Endothelial cell of umbilical vein (primary cell): Measurements from ENCODE around the gene ZFYVE28. TPM values are rescaled to one million over a fixed set of nuclear protein-coding genes. Genes with fewer than 3 reads are reported as not detected.

Experiments used
- BruUV-seq: library from RNA; stranded (reverse); fragments of 400-500 nt; replicated peaks from 2 replicates; lab custom pipeline; 2021; lab: Mats Ljungman, UMichigan
- CTCF ChIA-PET: fragments of 300-600, 350-600 bp; sonication (Branson Sonifier 250); formaldehyde crosslinking; loops from one replicate; lab custom pipeline; 2021; ENCODE audit warnings: antibody characterized with exemption, inconsistent platforms; lab: Charles Lee
- POLR2A ChIA-PET: fragments of 300-600, 350-600 bp; sonication (Branson Sonifier 250); formaldehyde crosslinking; loops from one replicate; lab custom pipeline; 2021; ENCODE audit warnings: antibody characterized with exemption, inconsistent platforms; lab: Charles Lee
- DNase-seq: peaks from one replicate; pipeline ENCODE4 v3.0.0-alpha.2; 2011; ENCODE audit warnings: low read depth, low spot score
- FAIRE-seq: peaks from 2 replicates; lab custom pipeline; 2011; peaks lifted over from hg19 to GRCh38; lab: Jason Lieb, UNC
- H2AFZ ChIP-seq: 2 replicates; pipeline ENCODE4 v1.6.0; 2012; ENCODE audit warnings: low read depth, low read length, control low read depth, inconsistent platforms
- H3K27ac ChIP-seq: 2 replicates; pipeline ENCODE4 v1.5.1; 2011; ENCODE audit warnings: low read depth, mild to moderate bottlenecking, control low read depth, low read length, moderate library complexity; ENCODE audit not compliant: insufficient read depth
- H3K27me3 ChIP-seq, 2 experiments: 2 replicates each; pipeline versions ENCODE4 v1.6.0 to v1.6.1; 2011; ENCODE audit warnings: low read length in 2 of 2, mixed read lengths in 1 of 2; ENCODE audit not compliant: control insufficient read depth in 2 of 2, insufficient read depth in 2 of 2
- H3K36me3 ChIP-seq, 2 experiments: 2 replicates in 1 of 2; 3 replicates in 1 of 2; pipeline ENCODE4 v1.5.1; 2011; ENCODE audit warnings: low read length in 2 of 2, mild to moderate bottlenecking in 1 of 2, moderate library complexity in 1 of 2; ENCODE audit not compliant: control insufficient read depth in 2 of 2, insufficient read depth in 2 of 2; ENCODE audit errors: extremely low read depth in 1 of 2
- H3K4me1 ChIP-seq: 3 replicates; pipeline ENCODE4 v1.5.1; 2011; ENCODE audit warnings: mild to moderate bottlenecking, low read length; ENCODE audit not compliant: control insufficient read depth, insufficient read depth; ENCODE audit errors: extremely low read depth
- H3K4me2 ChIP-seq: 2 replicates; pipeline ENCODE4 v1.6.1; 2011; ENCODE audit warnings: low read length, control low read depth, mixed read lengths; ENCODE audit not compliant: insufficient read depth
- H3K4me3 ChIP-seq, 3 experiments: fragments of 200-600 bp in 1 of 3; sonication (generic), shearing (Covaris generic) in 1 of 3; replicated peaks in 1 of 3; 2 replicates each; pipeline ENCODE4 v1.5.1; 2011 to 2016; ENCODE audit warnings: control low read depth in 3 of 3, low read length in 3 of 3, mild to moderate bottlenecking in 2 of 3, inconsistent platforms in 1 of 3, low read depth in 1 of 3, moderate library complexity in 1 of 3; ENCODE audit not compliant: insufficient read depth in 1 of 3
- H3K79me2 ChIP-seq: 2 replicates; pipeline ENCODE4 v1.6.0; 2012; ENCODE audit warnings: low read length, inconsistent platforms; ENCODE audit not compliant: control insufficient read depth, insufficient read depth
- H3K9ac ChIP-seq: replicated peaks from 2 replicates; pipeline ENCODE3; 2011; ENCODE audit warnings: low read length, control low read depth; ENCODE audit not compliant: insufficient read depth; ENCODE audit errors: extremely low read depth
- H3K9me1 ChIP-seq: replicated peaks from 3 replicates; pipeline ENCODE4 v1.6.0; 2011; ENCODE audit warnings: mild to moderate bottlenecking, low read length; ENCODE audit not compliant: control insufficient read depth, insufficient read depth; ENCODE audit errors: extremely low read depth
- H3K9me3 ChIP-seq: replicated peaks from 2 replicates; pipeline ENCODE4 v1.5.1; 2012; ENCODE audit warnings: low read length, inconsistent platforms; ENCODE audit not compliant: control insufficient read depth, insufficient read depth
- H4K20me1 ChIP-seq: replicated peaks from 2 replicates; pipeline ENCODE3; 2011; ENCODE audit warnings: mild to moderate bottlenecking, low read length; ENCODE audit not compliant: control insufficient read depth, insufficient read depth; ENCODE audit errors: extremely low read depth
- CTCF ChIP-seq, 2 donors: IDR thresholded peaks; 1 replicate in 1 of 2; 2 replicates in 1 of 2; pipeline ENCODE4 v1.5.1; 2011; ENCODE audit warnings: low read length in 2 of 2, mild to moderate bottlenecking in 2 of 2, moderate library complexity in 2 of 2, control low read depth in 1 of 2, inconsistent platforms in 1 of 2, low read depth in 1 of 2; ENCODE audit not compliant: insufficient read depth in 1 of 2; ENCODE audit errors: extremely low read depth in 1 of 2
- EZH2 ChIP-seq: IDR thresholded peaks from 2 replicates; pipeline ENCODE4 v1.6.1; 2012; ENCODE audit warnings: borderline replicate concordance, low read depth, mild to moderate bottlenecking, moderate library complexity, low read length, inconsistent platforms; ENCODE audit not compliant: severe bottlenecking
- FOS ChIP-seq: IDR thresholded peaks from 2 replicates; pipeline ENCODE4 v1.6.1; 2011; ENCODE audit warnings: mild to moderate bottlenecking, low read length, moderate library complexity, borderline replicate concordance; ENCODE audit not compliant: insufficient read depth
- GATA2 ChIP-seq: IDR thresholded peaks from 2 replicates; pipeline ENCODE4 v1.7.0; 2011; ENCODE audit warnings: low read depth, mild to moderate bottlenecking, moderate library complexity, mixed read lengths, low read length; ENCODE audit not compliant: insufficient read length, insufficient read depth
- JUN ChIP-seq: IDR thresholded peaks from 2 replicates; pipeline ENCODE4 v1.6.1; 2011; ENCODE audit warnings: borderline replicate concordance, low read depth; ENCODE audit not compliant: insufficient read length, insufficient read depth
- MAX ChIP-seq: IDR thresholded peaks from 2 replicates; pipeline ENCODE4 v1.6.1; 2011; ENCODE audit not compliant: insufficient read depth, insufficient read length
- MYC ChIP-seq: IDR thresholded peaks from one replicate; pipeline ENCODE4 v1.6.1; 2011; ENCODE audit warnings: mild to moderate bottlenecking, low read depth, low read length
- POLR2A ChIP-seq: IDR thresholded peaks from 2 replicates; pipeline ENCODE4 v1.6.1; 2012; ENCODE audit warnings: low read depth, mild to moderate bottlenecking, control low read depth, low read length
- POLR2AphosphoS5 ChIP-seq: IDR thresholded peaks from 2 replicates; pipeline ENCODE4 v1.6.1; 2012; ENCODE audit warnings: low read depth, mild to moderate bottlenecking, control low read depth, low read length, moderate library complexity; ENCODE audit not compliant: insufficient read depth
- dilution Hi-C: fragments of 300-500 bp; cut with MboI; formaldehyde crosslinking; loops from one replicate; pipeline ENCODE4 v1.15.0; 2019; ENCODE audit warnings: low sequenced_read_pairs; ENCODE audit not compliant: extremely low pct_ligation_motif_present
- intact Hi-C: fragments of 100-400 bp; cut with micrococcal nuclease; formaldehyde crosslinking; loops from one replicate; pipeline ENCODE4 v1.10.0; 2022
- polyA plus RNA-seq, 4 experiments: library from polyadenylated mRNA; depleted of rRNA in 3 of 4; stranded (reverse) in 3 of 4; unstranded in 1 of 4; fragments of >200 nt; gene quantifications; 2 replicates each; pipeline versions ENCODE4 v1.2.1 to v1.2.3, GENCODE V29; 2011 to 2012; ENCODE audit warnings: missing spikeins in 1 of 4
- total RNA-seq: library from RNA; stranded (reverse); gene quantifications from 2 replicates; pipeline ENCODE4 v1.2.3, GENCODE V29; 2021

The ZFYVE28 gene
- total and polyA plus RNA-seq, 2 donors (not counting 3 experiments of a cell fraction or from before 2014, with no cell fraction given): 5.8 to 7.1 TPM

GRCh38 chr4:2337896-2338295 lies 80.5 kb downstream of the ZFYVE28 start:
- ChIA-PET POLR2A (no interaction called here), CTCF (interaction anchor here (1.0 kb wide), 1 partner anchor 48 kb away, joined by 3 read pairs; no protein-coding TSS in a partner anchor)
- no peaks in the 10 kb centered on the region for H4K20me1 ChIP-seq
- no peaks in the 10 kb centered on the region for H3K36me3 ChIP-seq
- H3K4me3 ChIP-seq: no peak overlapping the region
- H3K27ac ChIP-seq: no peak overlapping the region
- no peaks in the 10 kb centered on the region for H3K9me3 ChIP-seq
- FAIRE-seq (no peak), DNase-seq (no peak)
- intact Hi-C loops: no loop called here
- BruUV-seq: no TSS peak
- H3K79me2 ChIP-seq: no peaks in the 10 kb centered on the region
- dilution Hi-C loops: no loop called here
- no peak overlapping the region for H2AFZ ChIP-seq
- H3K9me1 ChIP-seq: no peaks in the 10 kb centered on the region
- H3K27me3 ChIP-seq: no peaks in the 10 kb centered on the region
- H3K9ac ChIP-seq: no peak overlapping the region
- no peaks in the 10 kb centered on the region for H3K4me1 ChIP-seq
- TF ChIP-seq JUN: no peak
- TF ChIP-seq POLR2A: no peak
- no peak for TF ChIP-seq MYC
- H3K4me2 ChIP-seq: no peak overlapping the region

- no TSS peak for BruUV-seq
- FAIRE-seq (no peak), DNase-seq (no peak)
- Histone ChIP-seq H3K4me1 (no peaks in the 10 kb centered on the region), H3K9ac (no peak overlapping the region), H3K36me3 (no peaks in the 10 kb centered on the region), H3K4me3 (no peak overlapping the region), H4K20me1 (no peaks in the 10 kb centered on the region), H3K9me1 (no peaks in the 10 kb centered on the region), H3K9me3 (no peaks in the 10 kb centered on the region), H3K4me2 (no peak overlapping the region), H3K27me3 (no peaks in the 10 kb centered on the region), H3K79me2 (no peaks in the 10 kb centered on the region), H3K27ac (no peak overlapping the region), H2AFZ (no peak overlapping the region)
- ChIA-PET POLR2A (no interaction called here), CTCF (interaction anchor here (1.5 kb wide), 1 partner anchor 26 kb away, joined by 4 read pairs; no protein-coding TSS in a partner anchor)
- intact Hi-C loops: no loop called here
- no peak for TF ChIP-seq MAX
- no peak for TF ChIP-seq POLR2A
- TF ChIP-seq POLR2AphosphoS5: no peak
- TF ChIP-seq MYC: no peak
- TF ChIP-seq GATA2: no peak
- no peak for TF ChIP-seq CTCF (IDR thresholded peaks at IDR 0.05; ENCODE audit: extremely low read depth in 1 of 2, insufficient read depth in 1 of 2, low read depth in 1 of 2, low read length in 2 of 2)
- TF ChIP-seq EZH2: no peak
- TF ChIP-seq FOS: no peak
- no peak for TF ChIP-seq JUN
- dilution Hi-C loops: no loop called here
These were observed 81.2 kb downstream of the ZFYVE28 start for GRCh38 chr4:2337131-2337723.
